ENCODE measurements around the gene MANEAL. TPM values are rescaled to one million over a fixed set of nuclear protein-coding genes. Genes with fewer than 3 reads are reported as not detected.
A peak's percentile ranks its signal among the peaks of the same experiment; 100 is the strongest.

The MANEAL gene
- total and polyA plus RNA-seq, 2 experiments from 2014 or later = 0.23 to 0.65 TPM

DNA sequence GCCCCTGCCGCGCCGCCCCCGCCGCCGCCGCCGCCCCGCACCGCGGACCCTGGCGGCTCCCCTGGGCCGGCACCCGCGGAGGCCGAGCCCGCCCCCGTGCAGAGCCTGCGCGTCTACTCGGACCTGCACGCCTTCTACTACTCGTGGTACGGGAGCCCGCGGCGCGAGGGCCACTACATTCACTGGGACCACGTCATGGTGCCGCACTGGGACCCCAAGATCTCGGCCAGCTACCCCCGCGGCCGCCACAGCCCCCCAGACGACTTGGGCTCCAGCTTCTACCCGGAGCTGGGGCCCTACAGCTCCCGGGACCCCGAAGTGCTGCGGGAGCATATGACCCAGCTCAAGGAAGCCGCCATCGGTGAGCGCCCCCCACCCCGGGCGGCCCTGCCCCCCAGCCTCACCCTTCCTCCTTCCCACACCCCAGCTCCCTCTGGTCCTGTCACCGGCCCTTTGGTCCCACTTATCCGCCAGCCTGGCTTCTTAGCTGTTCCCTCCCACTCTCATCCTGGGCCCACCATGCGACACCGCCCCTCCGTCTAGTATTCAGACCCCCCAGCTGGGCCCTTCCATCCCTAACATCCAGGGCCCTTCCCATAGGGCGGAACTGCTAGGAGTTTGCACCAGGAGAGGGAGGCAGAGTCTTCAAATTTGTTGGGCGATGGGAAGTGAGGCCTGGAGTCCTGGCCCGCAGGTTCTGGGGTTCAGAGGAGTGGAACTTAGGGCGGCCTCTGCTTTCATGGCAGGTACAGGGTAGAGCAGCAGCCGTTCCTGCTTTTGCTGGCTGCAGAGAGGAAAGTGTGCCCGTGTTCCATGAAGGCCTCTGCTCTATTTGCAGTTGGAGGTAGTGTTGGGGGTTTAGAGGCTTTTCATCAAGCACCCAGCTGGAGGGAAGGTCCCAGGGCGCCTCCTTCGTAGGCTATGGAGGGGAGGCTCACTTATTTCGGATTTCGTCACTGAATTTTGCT, 1.0 kb downstream of the MANEAL start:
- H3K9me3 ChIP-seq (ENCODE audit: low read depth) = no peaks in the 10 kb centered on the region
- no peak for DNase-seq
- no peaks in the 10 kb centered on the region for H3K4me1 ChIP-seq (ENCODE audit: insufficient read depth)
- no peaks in the 10 kb centered on the region for H3F3A ChIP-seq (ENCODE audit: insufficient read depth)
- WGBS, 2 experiments (ENCODE audit: low coverage in 1 of 2, low lambda C conversion rate in 2 of 2, missing lambda C conversion rate in 2 of 2) = 20 to 25% methylated on average over 28 to 33 of the region's 59 CpGs
- TF ChIP-seq EZH2phosphoT487 (IDR thresholded peaks at IDR 0.05; ENCODE audit: insufficient read depth, low read depth) = no peak
- no peak for TF ChIP-seq EZH2 (IDR thresholded peaks at IDR 0.05; ENCODE audit: insufficient read depth, poor library complexity, severe bottlenecking)
- H3K4me3 ChIP-seq = no peak overlapping the region
- H3K4me2 ChIP-seq (ENCODE audit: unreplicated experiment) = no peak overlapping the region
- no peak overlapping the region for H3K9ac ChIP-seq
- no peaks in the 10 kb centered on the region for H3K79me2 ChIP-seq (ENCODE audit: insufficient read depth)
- in situ Hi-C loops (cut with MboI) = no loop called here
- H3K36me3 ChIP-seq (ENCODE audit: low read depth) = no peaks in the 10 kb centered on the region
- H2AFZ ChIP-seq = no peak overlapping the region
- H4K20me1 ChIP-seq (ENCODE audit: insufficient read depth) = no peaks in the 10 kb centered on the region
- H3K27ac ChIP-seq = no peak overlapping the region
- H3K9me2 ChIP-seq (ENCODE audit: insufficient read depth) = no peaks in the 10 kb centered on the region
- H3K27me3 ChIP-seq (replicated peaks; ENCODE audit: insufficient read depth) = peaks cover 29% of the 10 kb centered on the region

DNA sequence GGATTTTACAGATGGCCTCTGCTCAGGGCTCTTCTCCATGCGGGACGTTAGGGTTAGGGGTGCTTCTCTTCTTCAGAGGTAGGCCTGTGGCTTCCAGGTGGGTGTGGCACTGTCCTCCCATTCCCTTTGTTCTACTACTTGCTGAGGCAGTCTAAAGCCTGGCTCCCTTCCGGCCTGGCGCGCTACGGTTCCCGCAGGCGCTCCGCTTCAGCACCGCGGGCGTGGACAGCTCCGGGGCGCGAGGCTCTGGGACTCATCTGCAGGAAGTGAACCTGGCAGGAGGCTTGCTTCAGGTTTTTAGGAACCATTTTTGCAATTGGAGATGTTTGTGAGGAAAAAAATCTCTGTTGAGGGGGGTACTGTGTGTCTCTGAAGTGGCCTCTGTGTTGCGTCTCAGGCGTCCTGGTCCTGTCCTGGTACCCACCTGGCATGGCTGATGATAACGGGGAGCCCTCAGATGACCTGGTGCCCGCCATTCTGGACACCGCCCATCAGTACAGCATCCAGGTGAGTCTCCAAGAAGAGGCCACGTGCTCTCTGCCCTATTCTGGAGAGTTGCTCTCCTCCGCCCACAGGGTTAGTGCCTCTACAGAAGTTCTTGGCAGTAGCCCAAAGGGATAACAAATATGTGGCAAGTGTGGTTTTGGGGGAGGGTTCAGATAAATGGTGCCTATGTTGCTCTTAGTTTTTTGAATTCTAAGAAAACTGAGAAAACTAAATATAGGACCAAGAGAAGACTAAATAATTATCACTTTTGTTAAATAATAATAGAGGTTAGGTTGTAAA, 1.9 kb downstream of the MANEAL start:
- Histone ChIP-seq H3K4me2 (ENCODE audit: unreplicated experiment) (no peak overlapping the region), H3K4me3 (no peak overlapping the region), H3K9me2 (ENCODE audit: insufficient read depth) (no peaks in the 10 kb centered on the region), H3K27ac (no peak overlapping the region), H3K4me1 (ENCODE audit: insufficient read depth) (no peaks in the 10 kb centered on the region), H3K36me3 (ENCODE audit: low read depth) (no peaks in the 10 kb centered on the region), H3K79me2 (ENCODE audit: insufficient read depth) (no peaks in the 10 kb centered on the region), H3K9me3 (ENCODE audit: low read depth) (no peaks in the 10 kb centered on the region), H3K27me3 (replicated peaks; ENCODE audit: insufficient read depth) (peaks cover 22% of the 10 kb centered on the region), H3K9ac (no peak overlapping the region), H4K20me1 (ENCODE audit: insufficient read depth) (no peaks in the 10 kb centered on the region), H3F3A (ENCODE audit: insufficient read depth) (no peaks in the 10 kb centered on the region), H2AFZ (no peak overlapping the region)
- TF ChIP-seq EZH2 (IDR thresholded peaks at IDR 0.05; ENCODE audit: insufficient read depth, poor library complexity, severe bottlenecking) (no peak), EZH2phosphoT487 (IDR thresholded peaks at IDR 0.05; ENCODE audit: insufficient read depth, low read depth) (no peak)
- DNase-seq = peak; percentile 62
- in situ Hi-C loops (cut with MboI) = no loop called here
- 30% methylated on average over 22 of the region's 22 CpGs for WGBS, 2 experiments (ENCODE audit: low coverage in 1 of 2, low lambda C conversion rate in 2 of 2, missing lambda C conversion rate in 2 of 2)

DNA sequence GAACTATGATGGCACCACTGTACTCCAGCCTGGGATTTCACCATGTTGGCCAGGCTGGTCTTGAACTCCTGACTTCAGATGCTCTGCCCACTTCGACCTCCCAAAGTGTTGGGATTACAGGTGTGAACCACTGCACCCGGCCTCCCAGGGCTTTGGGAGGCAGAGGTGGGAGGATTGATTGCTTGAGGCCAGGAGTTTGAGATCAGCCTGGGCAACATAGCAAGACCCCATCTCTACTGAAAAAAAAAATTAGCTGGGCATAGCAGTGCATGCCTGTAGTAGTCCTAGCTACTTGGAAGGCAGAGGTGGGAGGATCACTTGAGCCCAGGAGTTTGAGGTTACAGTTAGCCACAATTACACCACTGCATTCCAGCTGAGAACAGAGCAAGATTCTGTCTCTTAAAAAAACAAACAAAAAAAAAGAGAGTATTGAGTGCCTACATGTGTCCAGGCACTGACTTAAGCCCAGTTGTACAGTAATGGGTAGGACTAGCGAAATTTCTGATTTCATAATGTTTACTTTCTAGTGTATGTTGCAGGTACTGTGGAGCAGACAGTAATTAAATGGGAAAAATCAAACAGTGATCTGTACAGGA, 4.2 kb downstream of the MANEAL start:
- no peaks in the 10 kb centered on the region for H3K79me2 ChIP-seq (ENCODE audit: insufficient read depth)
- H3K36me3 ChIP-seq (ENCODE audit: low read depth) = peaks cover 12% of the 10 kb centered on the region
- H3K9me3 ChIP-seq (ENCODE audit: low read depth) = no peaks in the 10 kb centered on the region
- TF ChIP-seq EZH2 (IDR thresholded peaks at IDR 0.05; ENCODE audit: insufficient read depth, poor library complexity, severe bottlenecking) (no peak), EZH2phosphoT487 (IDR thresholded peaks at IDR 0.05; ENCODE audit: insufficient read depth, low read depth) (no peak)
- H2AFZ ChIP-seq = no peak overlapping the region
- DNase-seq = peak; percentile 51
- H3K4me1 ChIP-seq (ENCODE audit: insufficient read depth) = no peaks in the 10 kb centered on the region
- peaks cover 14% of the 10 kb centered on the region for H3F3A ChIP-seq (ENCODE audit: insufficient read depth)
- no peak overlapping the region for H3K4me2 ChIP-seq (ENCODE audit: unreplicated experiment)
- H3K4me3 ChIP-seq = no peak overlapping the region
- 0 out of 2 replicates have a peak, but pooled peaks cover 5% of the 10 kb centered on the region for H3K27me3 ChIP-seq (replicated peaks; ENCODE audit: insufficient read depth)
- H3K9me2 ChIP-seq (ENCODE audit: insufficient read depth) = no peaks in the 10 kb centered on the region
- H3K9ac ChIP-seq = no peak overlapping the region
- WGBS, 2 experiments (ENCODE audit: low coverage in 1 of 2, low lambda C conversion rate in 2 of 2, missing lambda C conversion rate in 2 of 2) = 87 to 94% methylated on average over 3 of the region's 3 CpGs
- in situ Hi-C loops (cut with MboI) = no loop called here
- no peak overlapping the region for H3K27ac ChIP-seq
- no peaks in the 10 kb centered on the region for H4K20me1 ChIP-seq (ENCODE audit: insufficient read depth)

DNA sequence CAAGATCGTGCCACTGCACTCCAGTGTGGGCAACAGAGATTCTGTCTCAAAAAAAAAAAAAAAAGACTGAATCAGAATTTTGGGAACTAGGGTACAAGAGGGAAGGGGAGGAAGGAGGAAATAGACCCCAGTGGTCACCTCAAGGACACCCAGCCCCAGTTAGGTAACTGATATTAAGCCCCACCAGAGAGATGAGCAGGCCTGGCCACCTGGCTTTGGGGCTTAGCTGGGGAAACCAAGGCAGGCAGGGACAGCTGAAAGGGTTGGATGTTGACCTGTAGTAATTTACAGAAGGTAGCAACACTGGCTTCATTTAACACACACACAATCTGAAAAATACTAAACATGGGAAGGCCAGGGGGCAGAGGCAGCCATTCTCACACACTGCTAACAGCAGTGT, 8.8 kb downstream of the MANEAL start:
- no peak for DNase-seq
- H3K9me2 ChIP-seq (ENCODE audit: insufficient read depth) = no peaks in the 10 kb centered on the region
- in situ Hi-C loops (cut with MboI) = no loop called here
- 96 to 100% methylated on average over 1 of the region's 1 CpG for WGBS, 2 experiments (ENCODE audit: low coverage in 1 of 2, low lambda C conversion rate in 2 of 2, missing lambda C conversion rate in 2 of 2)
- H3K4me3 ChIP-seq = no peak overlapping the region
- no peak overlapping the region for H2AFZ ChIP-seq
- peaks cover 7% of the 10 kb centered on the region; the same call in 1 of the 2 replicates for H3K4me1 ChIP-seq (ENCODE audit: insufficient read depth)
- peaks cover 25% of the 10 kb centered on the region for H3K79me2 ChIP-seq (ENCODE audit: insufficient read depth)
- TF ChIP-seq EZH2 (IDR thresholded peaks at IDR 0.05; ENCODE audit: insufficient read depth, poor library complexity, severe bottlenecking) = no peak
- TF ChIP-seq EZH2phosphoT487 (IDR thresholded peaks at IDR 0.05; ENCODE audit: insufficient read depth, low read depth) = no peak
- no peak overlapping the region for H3K27ac ChIP-seq
- H3F3A ChIP-seq (ENCODE audit: insufficient read depth) = peaks cover 23% of the 10 kb centered on the region
- H3K9ac ChIP-seq = no peak overlapping the region
- no peaks in the 10 kb centered on the region for H4K20me1 ChIP-seq (ENCODE audit: insufficient read depth)
- no peaks in the 10 kb centered on the region for H3K9me3 ChIP-seq (ENCODE audit: low read depth)
- no peak overlapping the region for H3K4me2 ChIP-seq (ENCODE audit: unreplicated experiment)
- H3K36me3 ChIP-seq (ENCODE audit: low read depth) = peaks cover 50% of the 10 kb centered on the region
- H3K27me3 ChIP-seq (replicated peaks; ENCODE audit: insufficient read depth) = no peaks in the 10 kb centered on the region

All from GM23248 (cell line).